ENCODE results near the gene SLC2A13. TPM values are rescaled to one million over a fixed set of nuclear protein-coding genes. Genes with fewer than 3 reads are reported as not detected.

SLC2A13 gene
- total RNA-seq, 1 experiment from 2014 or later: 7.0 TPM

DNA sequence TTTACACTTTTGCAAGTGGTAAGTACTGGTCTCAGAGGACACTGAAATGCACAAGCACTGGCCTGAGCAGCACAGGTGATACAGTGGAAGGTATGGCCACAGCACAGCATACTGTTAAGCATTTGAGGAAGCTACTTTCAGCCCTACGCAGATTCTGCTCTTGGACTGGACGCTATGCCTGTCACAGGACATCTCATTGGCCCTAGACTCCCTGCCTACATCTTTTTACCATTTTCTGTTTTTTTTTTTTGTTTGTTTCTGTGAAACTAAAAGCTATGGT, 342.1 kb downstream of the SLC2A13 start:
- Histone ChIP-seq H3K9me3 (ENCODE audit: control insufficient read depth, low read depth, low read length) (no peaks in the 10 kb centered on the region), H3K4ac (ENCODE audit: low read depth, low read length) (no peak overlapping the region), H2BK120ac (ENCODE audit: low read depth, low read length, poor library complexity, severe bottlenecking) (no peak overlapping the region), H4K91ac (ENCODE audit: insufficient read length, low read depth, low read length) (no peak overlapping the region), H3K56ac (ENCODE audit: insufficient read length, low read depth, low read length) (no peak overlapping the region), H2BK15ac (ENCODE audit: low read depth, low read length) (no peak overlapping the region), H4K8ac (replicated peaks; ENCODE audit: insufficient read length, low read depth, low read length) (no peak overlapping the region), H3K9ac (ENCODE audit: extremely low read depth, insufficient read length, low read length) (no peak overlapping the region), H3T11ph (ENCODE audit: low read length) (no peak overlapping the region), H4K5ac (ENCODE audit: insufficient read length, low read depth, low read length) (peak overlapping the region; percentile 10), H2AK5ac (ENCODE audit: insufficient read length, low read length) (no peak overlapping the region), H2BK20ac (ENCODE audit: low read depth, low read length, poor library complexity, severe bottlenecking) (no peak overlapping the region), H2BK12ac (ENCODE audit: insufficient read length, low read depth, low read length) (no peak overlapping the region), H2AFZ (ENCODE audit: low read length) (no peak overlapping the region), H3K27ac (ENCODE audit: insufficient read length, low read depth, low read length) (peak overlapping the region; percentile 16), H3K18ac (ENCODE audit: insufficient read length, low read depth, low read length) (no peak overlapping the region), H3K23ac (ENCODE audit: insufficient read length, low read depth, low read length) (no peak overlapping the region), H3K14ac (ENCODE audit: insufficient read depth, low read length) (no peak overlapping the region), H3K79me2 (ENCODE audit: insufficient read depth, low read length) (no peaks in the 10 kb centered on the region), H3K4me1 (ENCODE audit: insufficient read depth, low read length) (peaks cover 8% of the 10 kb centered on the region; the same call in 1 of the 2 replicates), H4K20me1 (ENCODE audit: control insufficient read depth, insufficient read depth, insufficient read length) (no peaks in the 10 kb centered on the region), H3K23me2 (ENCODE audit: insufficient read length, low read depth, low read length, poor library complexity, severe bottlenecking) (no peaks in the 10 kb centered on the region), H3K4me2 (ENCODE audit: insufficient read depth, insufficient read length, low read length) (peak overlapping the region; percentile 36), H3K27me3 (ENCODE audit: insufficient read depth, low read length) (no peaks in the 10 kb centered on the region), H3K79me1 (ENCODE audit: insufficient read depth, low read depth, low read length, poor library complexity, severe bottlenecking) (no peaks in the 10 kb centered on the region), H2BK5ac (ENCODE audit: insufficient read length, low read length) (no peak overlapping the region)
- no peak for DNase-seq
- peak overlapping the region; percentile 42 to 67 (median 59); a peak in 5 of 7 replicates for H3K27ac Mint-ChIP-seq
- H3K27me3 Mint-ChIP-seq (ENCODE audit: low read depth): no peaks in the 10 kb centered on the region
- H3K36me3 Mint-ChIP-seq (ENCODE audit: insufficient read depth in 1 of 3, low read depth in 3 of 3): peaks cover 2 to 8% (median 6%) of the 10 kb centered on the region in 3 experiments; a peak in 4 of 7 replicates
- H3K9me3 Mint-ChIP-seq: peaks cover 2% of the 10 kb centered on the region in 2 experiments; a peak in 3 of 5 replicates
- peaks cover 9 to 16% of the 10 kb centered on the region in 2 experiments for H3K4me1 Mint-ChIP-seq
- no peak for TF ChIP-seq CTCF (conservative IDR thresholded peaks at IDR 0.05)
- WGBS (ENCODE audit: extremely low coverage, insufficient read length, low lambda C conversion rate): no CpG with 5 or more reads among the region's 2 CpGs
- H3K4me3 Mint-ChIP-seq: no peak overlapping the region
